ENCODE measurements around the gene NAPEPLD.

The NAPEPLD gene

GRCh38 chr7:103142494-103142893, 6.4 kb downstream of the NAPEPLD start:
- H3K27me3 ChIP-seq (replicated peaks; ENCODE audit: insufficient read depth, low read length): no peaks in the 10 kb centered on the region
- H4K20me1 ChIP-seq (ENCODE audit: insufficient read depth, low read length): no peaks in the 10 kb centered on the region
- DNase-seq: no peak
- no peak overlapping the region for H3K4me3 ChIP-seq (ENCODE audit: low read length)
- no peaks in the 10 kb centered on the region; the same call in 1 of the 2 replicates for H3K9me3 ChIP-seq (replicated peaks; ENCODE audit: insufficient read depth, low read length)
- no peaks in the 10 kb centered on the region for H3K9me2 ChIP-seq (replicated peaks; ENCODE audit: insufficient read depth, low read length)
- H3K9ac ChIP-seq (ENCODE audit: low read length): no peak overlapping the region
- no peaks in the 10 kb centered on the region for H3K4me1 ChIP-seq (ENCODE audit: low read length)
- TF ChIP-seq, protein P1, sequence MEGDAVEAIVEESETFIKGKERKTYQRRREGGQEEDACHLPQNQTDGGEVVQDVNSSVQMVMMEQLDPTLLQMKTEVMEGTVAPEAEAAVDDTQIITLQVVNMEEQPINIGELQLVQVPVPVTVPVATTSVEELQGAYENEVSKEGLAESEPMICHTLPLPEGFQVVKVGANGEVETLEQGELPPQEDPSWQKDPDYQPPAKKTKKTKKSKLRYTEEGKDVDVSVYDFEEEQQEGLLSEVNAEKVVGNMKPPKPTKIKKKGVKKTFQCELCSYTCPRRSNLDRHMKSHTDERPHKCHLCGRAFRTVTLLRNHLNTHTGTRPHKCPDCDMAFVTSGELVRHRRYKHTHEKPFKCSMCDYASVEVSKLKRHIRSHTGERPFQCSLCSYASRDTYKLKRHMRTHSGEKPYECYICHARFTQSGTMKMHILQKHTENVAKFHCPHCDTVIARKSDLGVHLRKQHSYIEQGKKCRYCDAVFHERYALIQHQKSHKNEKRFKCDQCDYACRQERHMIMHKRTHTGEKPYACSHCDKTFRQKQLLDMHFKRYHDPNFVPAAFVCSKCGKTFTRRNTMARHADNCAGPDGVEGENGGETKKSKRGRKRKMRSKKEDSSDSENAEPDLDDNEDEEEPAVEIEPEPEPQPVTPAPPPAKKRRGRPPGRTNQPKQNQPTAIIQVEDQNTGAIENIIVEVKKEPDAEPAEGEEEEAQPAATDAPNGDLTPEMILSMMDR (IDR thresholded peaks at IDR 0.05; ENCODE audit: low read length): no peak
- TF ChIP-seq EZH2phosphoT487 (IDR thresholded peaks at IDR 0.05; ENCODE audit: low read length) (no peak), EZH2 (optimal IDR thresholded peaks at IDR 0.05; ENCODE audit: low read depth, low read length) (no peak)
- H3F3A ChIP-seq (ENCODE audit: insufficient read depth, low read length): no peaks in the 10 kb centered on the region
- no peak overlapping the region for H2AFZ ChIP-seq (ENCODE audit: low read length)
- H3K4me2 ChIP-seq (ENCODE audit: low read depth, low read length): no peak overlapping the region
- no peaks in the 10 kb centered on the region for H3K79me2 ChIP-seq (ENCODE audit: low read length)
- no peaks in the 10 kb centered on the region for H3K36me3 ChIP-seq (replicated peaks; ENCODE audit: insufficient read depth, low read length)
- H3K27ac ChIP-seq (ENCODE audit: low read length): no peak overlapping the region

DNA sequence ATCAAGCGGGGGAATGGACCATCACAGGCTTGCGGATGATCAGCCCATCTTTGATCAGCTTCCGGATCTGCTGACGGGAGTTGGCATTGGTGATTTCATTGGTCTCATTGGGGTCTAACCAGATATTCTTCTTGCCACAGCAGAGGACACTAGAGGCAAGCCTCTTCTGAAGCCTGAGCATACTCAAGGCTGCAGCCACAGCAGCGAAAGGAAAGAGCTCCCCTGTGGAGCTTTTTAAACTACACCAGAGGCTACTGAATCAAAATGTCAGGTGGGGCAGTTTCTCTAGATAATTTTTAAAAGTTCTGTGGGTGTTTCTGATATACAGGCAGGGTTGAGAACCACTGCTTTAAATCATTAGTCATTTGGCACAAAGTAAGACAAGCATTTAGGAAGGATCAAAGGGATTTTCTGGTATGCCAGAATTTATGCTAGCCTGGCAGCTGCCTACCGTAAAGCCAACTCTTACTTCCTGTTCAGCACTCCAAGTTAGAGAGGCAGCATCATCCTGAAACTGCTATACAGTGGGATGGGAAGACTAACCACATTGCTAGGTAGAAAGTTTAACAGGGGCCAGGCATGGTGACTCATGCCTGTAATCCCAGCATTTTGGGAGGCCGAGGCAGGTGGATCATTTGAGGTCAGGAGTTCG, 7.0 kb downstream of the NAPEPLD start:
- Histone ChIP-seq H3K9me2 (replicated peaks; ENCODE audit: insufficient read depth, low read length) (no peaks in the 10 kb centered on the region), H3K79me2 (ENCODE audit: low read length) (no peaks in the 10 kb centered on the region), H3K4me1 (ENCODE audit: low read length) (no peaks in the 10 kb centered on the region), H3K4me3 (ENCODE audit: low read length) (no peak overlapping the region), H3F3A (ENCODE audit: insufficient read depth, low read length) (no peaks in the 10 kb centered on the region), H3K4me2 (ENCODE audit: low read depth, low read length) (no peak overlapping the region), H3K9ac (ENCODE audit: low read length) (no peak overlapping the region), H2AFZ (ENCODE audit: low read length) (no peak overlapping the region), H3K27me3 (replicated peaks; ENCODE audit: insufficient read depth, low read length) (no peaks in the 10 kb centered on the region), H4K20me1 (ENCODE audit: insufficient read depth, low read length) (no peaks in the 10 kb centered on the region), H3K36me3 (replicated peaks; ENCODE audit: insufficient read depth, low read length) (no peaks in the 10 kb centered on the region), H3K9me3 (replicated peaks; ENCODE audit: insufficient read depth, low read length) (no peaks in the 10 kb centered on the region; the same call in 1 of the 2 replicates), H3K27ac (ENCODE audit: low read length) (no peak overlapping the region)
- no peak for DNase-seq
- TF ChIP-seq EZH2 (optimal IDR thresholded peaks at IDR 0.05; ENCODE audit: low read depth, low read length): no peak
- TF ChIP-seq, protein P1 (IDR thresholded peaks at IDR 0.05; ENCODE audit: low read length): no peak
- no peak for TF ChIP-seq EZH2phosphoT487 (IDR thresholded peaks at IDR 0.05; ENCODE audit: low read length)

DNA sequence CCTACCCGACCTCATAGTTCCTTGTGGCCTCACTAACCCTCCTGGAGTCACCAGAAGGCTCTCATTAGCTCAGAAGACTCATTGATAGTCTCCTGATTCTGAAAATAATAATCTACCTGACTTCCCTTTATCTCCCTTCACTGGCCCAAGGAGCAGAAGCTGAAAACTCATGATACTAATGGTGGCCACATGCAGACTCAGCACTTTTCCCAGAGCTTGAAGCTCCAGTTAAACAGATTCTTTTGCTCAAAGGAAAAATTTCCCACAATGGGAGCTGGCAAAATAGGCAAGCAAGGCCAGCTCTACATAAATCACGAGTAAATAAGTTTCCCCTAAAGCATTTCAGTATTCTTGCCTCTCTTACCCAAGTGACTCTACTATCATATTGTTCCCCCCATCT, 8.2 kb downstream of the NAPEPLD start:
- Histone ChIP-seq H2AFZ (ENCODE audit: low read length) (no peak overlapping the region), H3K79me2 (ENCODE audit: low read length) (no peaks in the 10 kb centered on the region), H3F3A (ENCODE audit: insufficient read depth, low read length) (no peaks in the 10 kb centered on the region), H3K4me3 (ENCODE audit: low read length) (no peak overlapping the region), H3K36me3 (replicated peaks; ENCODE audit: insufficient read depth, low read length) (no peaks in the 10 kb centered on the region), H3K9ac (ENCODE audit: low read length) (no peak overlapping the region), H4K20me1 (ENCODE audit: insufficient read depth, low read length) (no peaks in the 10 kb centered on the region), H3K27me3 (replicated peaks; ENCODE audit: insufficient read depth, low read length) (no peaks in the 10 kb centered on the region), H3K9me2 (replicated peaks; ENCODE audit: insufficient read depth, low read length) (no peaks in the 10 kb centered on the region), H3K4me2 (ENCODE audit: low read depth, low read length) (no peak overlapping the region), H3K4me1 (ENCODE audit: low read length) (no peaks in the 10 kb centered on the region), H3K9me3 (replicated peaks; ENCODE audit: insufficient read depth, low read length) (no peaks in the 10 kb centered on the region; the same call in 1 of the 2 replicates), H3K27ac (ENCODE audit: low read length) (no peak overlapping the region)
- DNase-seq: no peak
- TF ChIP-seq EZH2 (optimal IDR thresholded peaks at IDR 0.05; ENCODE audit: low read depth, low read length) (no peak), EZH2phosphoT487 (IDR thresholded peaks at IDR 0.05; ENCODE audit: low read length) (no peak)
- TF ChIP-seq, protein P1 (IDR thresholded peaks at IDR 0.05; ENCODE audit: low read length): no peak
